ENCODE measurements around the gene NAT16. TPM values are rescaled to one million over a fixed set of nuclear protein-coding genes. Genes with fewer than 3 reads are reported as not detected.
"Not testable (repeated sequence)": the region's sequence is repeated elsewhere in the genome, so short reads cannot be mapped to it uniquely, and the experiment has no call there.

Gene NAT16
- total RNA-seq, 2 experiments from 2014 or later = not detected

DNA sequence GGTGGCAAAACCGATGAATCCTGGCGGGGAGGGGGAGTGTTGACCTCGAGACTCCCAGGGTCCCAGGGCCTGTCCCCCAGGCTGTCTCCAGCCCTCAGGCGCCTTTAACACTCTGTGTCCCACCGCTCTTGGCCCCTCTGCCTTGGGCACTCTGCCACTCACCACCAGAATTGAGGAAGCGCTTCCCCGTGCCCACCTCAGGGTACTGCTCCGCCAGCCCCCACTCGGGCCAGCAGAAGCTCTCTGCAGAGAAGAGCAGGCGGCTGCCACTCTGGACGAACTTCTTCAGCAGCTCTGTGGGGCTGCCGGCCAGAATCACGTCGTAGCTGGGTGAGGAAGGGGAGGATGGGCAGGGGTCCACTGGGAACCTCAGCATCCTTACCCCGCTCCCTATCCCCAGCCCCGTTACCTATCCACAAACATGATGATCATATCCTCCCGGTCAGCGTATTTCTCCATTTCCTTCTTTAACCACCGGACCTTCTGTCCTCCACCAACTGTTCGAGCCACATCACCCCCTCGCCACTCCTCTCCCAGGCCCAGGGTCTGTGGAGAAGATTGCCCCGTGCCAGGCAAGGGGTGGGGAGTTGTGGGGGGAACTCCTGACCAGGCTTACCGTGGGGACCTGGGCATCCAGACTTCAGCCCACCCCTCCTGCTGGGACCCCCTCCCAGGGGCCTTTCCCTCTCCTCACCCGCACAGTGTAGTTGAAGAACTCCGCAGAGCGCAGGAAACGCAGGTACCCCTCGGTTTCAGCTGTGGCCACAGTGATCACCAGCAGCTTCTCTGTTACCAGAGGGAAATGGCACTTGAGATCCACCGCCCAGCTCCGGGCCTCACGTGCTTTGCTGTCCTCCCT is 36.1 kb upstream of the NAT16 start:
- Mint-ChIP-seq H3K36me3 (ENCODE audit: low read depth) (peaks cover 20% of the 10 kb centered on the region), H3K27me3 (ENCODE audit: low read depth) (no peaks in the 10 kb centered on the region), H3K27ac (peak overlapping the region; percentile 82), H3K9me3 (ENCODE audit: insufficient read depth) (no peaks in the 10 kb centered on the region), H3K4me3 (peak overlapping the region; percentile 96), H3K4me1 (ENCODE audit: low read depth) (peaks cover 27% of the 10 kb centered on the region)
- DNase-seq (no peak), ATAC-seq (no peak)
- ChIA-PET CTCF (interaction anchor here (0.6 to 5.0 kb wide), 9 partner anchors 16 to 510 kb away, joined by 3 to 64 read pairs (median 8); partner anchors contain the start of genes FIS1 and POP7), POLR2A (interaction anchor here (2.4 kb wide), 1 partner anchor 28 kb away, joined by 20 read pairs; the partner anchor contains the start of gene FIS1)

DNA sequence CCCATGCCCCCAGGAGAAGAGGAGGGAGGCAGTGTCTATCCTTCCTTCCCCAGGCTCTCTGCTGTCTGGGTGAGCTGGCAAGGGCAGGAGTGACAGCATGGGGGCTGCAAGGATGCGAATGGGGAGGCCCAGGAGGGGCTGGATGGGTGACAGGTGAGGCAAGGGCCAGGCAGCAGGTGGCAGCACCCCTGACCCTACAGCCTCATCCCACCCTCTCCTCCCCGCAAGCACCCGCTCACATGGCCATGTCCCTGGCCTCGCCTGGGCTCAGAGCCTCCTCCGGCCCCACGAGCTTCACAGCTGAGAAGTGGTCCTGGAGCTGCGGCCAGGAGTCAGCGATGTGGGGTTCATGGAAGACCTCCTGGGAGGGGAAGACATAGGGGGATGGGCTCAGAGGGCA is 31.9 kb upstream of the NAT16 start:
- no peak overlapping the region for H3K27ac Mint-ChIP-seq
- DNase-seq (no peak), ATAC-seq (peak; percentile 5)
- H3K36me3 Mint-ChIP-seq (ENCODE audit: low read depth) = peaks cover 28% of the 10 kb centered on the region
- no peaks in the 10 kb centered on the region for H3K27me3 Mint-ChIP-seq (ENCODE audit: low read depth)
- H3K4me3 Mint-ChIP-seq = no peak overlapping the region
- peaks cover 12% of the 10 kb centered on the region for H3K4me1 Mint-ChIP-seq (ENCODE audit: low read depth)
- POLR2A ChIA-PET = no interaction called here
- H3K9me3 Mint-ChIP-seq (ENCODE audit: insufficient read depth) = no peaks in the 10 kb centered on the region
- CTCF ChIA-PET = no interaction called here

DNA sequence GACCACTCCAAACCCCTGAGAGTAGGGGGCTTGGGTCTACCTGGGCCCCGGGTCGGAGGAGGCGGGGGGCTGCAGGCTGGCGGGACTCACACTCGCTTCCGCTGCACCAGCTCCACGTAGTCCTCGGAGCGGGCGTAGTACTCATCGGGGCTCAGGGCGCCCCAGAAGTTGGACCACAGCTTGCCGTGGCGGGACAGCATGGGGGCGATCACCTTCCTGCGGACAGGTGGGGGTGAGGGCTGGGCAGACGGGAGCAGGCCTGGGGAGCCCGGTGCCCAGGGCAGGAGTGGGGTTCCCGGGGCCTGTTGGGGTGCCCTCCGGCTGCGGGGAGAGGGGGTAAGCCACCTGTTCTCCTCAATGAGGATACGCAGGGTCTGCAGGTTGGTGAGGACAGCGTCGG is 31.4 kb upstream of the NAT16 start:
- POLR2A ChIA-PET = no interaction called here

DNA sequence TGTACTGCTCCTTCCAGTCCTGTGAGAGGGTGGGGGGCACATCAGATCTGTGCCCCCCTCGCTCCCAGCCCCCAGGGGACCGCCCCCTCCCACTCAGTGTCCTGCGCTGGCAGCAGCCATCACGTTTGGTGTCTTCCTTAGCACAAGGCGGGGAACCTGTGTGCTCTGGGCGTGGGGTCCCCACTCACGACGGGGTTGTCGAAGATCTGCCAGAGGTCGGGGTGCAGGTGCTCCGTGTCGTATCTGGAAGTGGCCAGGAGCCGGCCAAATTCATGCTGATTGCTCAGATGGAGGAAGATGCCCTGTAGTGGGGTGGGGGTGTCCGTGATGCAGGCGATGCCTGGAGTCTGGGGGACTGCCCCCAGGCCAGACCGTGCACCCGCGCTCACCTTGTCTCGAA is 30.1 kb upstream of the NAT16 start:
- POLR2A ChIA-PET = interaction anchor here (0.6 kb wide), 1 partner anchor 34 kb away, joined by 3 read pairs; no protein-coding TSS in a partner anchor
- ATAC-seq = no peak
- CTCF ChIA-PET = interaction anchor here (0.9 to 1.6 kb wide), 2 partner anchors 17 to 72 kb away, joined by 3 to 8 read pairs; no protein-coding TSS in a partner anchor
- no peak for DNase-seq
- Mint-ChIP-seq H3K27me3 (ENCODE audit: low read depth) (no peaks in the 10 kb centered on the region), H3K4me3 (no peak overlapping the region), H3K4me1 (ENCODE audit: low read depth) (no peaks in the 10 kb centered on the region), H3K27ac (no peak overlapping the region), H3K9me3 (ENCODE audit: insufficient read depth) (no peaks in the 10 kb centered on the region), H3K36me3 (ENCODE audit: low read depth) (peaks cover 14% of the 10 kb centered on the region)

More for the DNA sequence above, 31.4 kb upstream of the NAT16 start:
- H3K4me3 Mint-ChIP-seq = no peak overlapping the region
- peaks cover 9% of the 10 kb centered on the region for H3K4me1 Mint-ChIP-seq (ENCODE audit: low read depth)
- peaks cover 25% of the 10 kb centered on the region for H3K36me3 Mint-ChIP-seq (ENCODE audit: low read depth)
- no peaks in the 10 kb centered on the region for H3K9me3 Mint-ChIP-seq (ENCODE audit: insufficient read depth)
- CTCF ChIA-PET = interaction anchor here (1.6 kb wide), 1 partner anchor 19 kb away, joined by 8 read pairs; no protein-coding TSS in a partner anchor
- no peaks in the 10 kb centered on the region for H3K27me3 Mint-ChIP-seq (ENCODE audit: low read depth)
- DNase-seq (no peak), ATAC-seq (no peak)
- no peak overlapping the region for H3K27ac Mint-ChIP-seq

DNA sequence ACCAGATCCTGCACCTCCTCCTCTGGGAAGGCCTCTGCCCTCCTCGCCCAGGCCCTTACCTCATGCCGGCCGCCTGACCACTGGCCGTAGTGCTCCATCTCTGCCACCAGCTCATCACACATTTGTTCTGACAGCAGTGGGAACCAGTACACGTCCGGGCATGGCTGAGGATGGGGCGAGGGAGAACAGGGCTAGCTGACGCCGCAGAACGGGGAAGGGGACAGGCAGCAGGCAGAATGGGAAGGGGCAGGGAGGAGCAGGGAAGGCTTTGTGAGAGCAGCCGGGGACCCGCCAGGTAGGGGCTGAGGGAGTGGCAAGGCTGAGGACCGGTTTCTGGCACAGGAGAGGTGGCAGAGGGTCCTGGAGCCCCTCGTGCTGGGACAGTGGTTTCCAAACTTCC is 28.7 kb upstream of the NAT16 start:
- POLR2A ChIA-PET = no interaction called here

DNA sequence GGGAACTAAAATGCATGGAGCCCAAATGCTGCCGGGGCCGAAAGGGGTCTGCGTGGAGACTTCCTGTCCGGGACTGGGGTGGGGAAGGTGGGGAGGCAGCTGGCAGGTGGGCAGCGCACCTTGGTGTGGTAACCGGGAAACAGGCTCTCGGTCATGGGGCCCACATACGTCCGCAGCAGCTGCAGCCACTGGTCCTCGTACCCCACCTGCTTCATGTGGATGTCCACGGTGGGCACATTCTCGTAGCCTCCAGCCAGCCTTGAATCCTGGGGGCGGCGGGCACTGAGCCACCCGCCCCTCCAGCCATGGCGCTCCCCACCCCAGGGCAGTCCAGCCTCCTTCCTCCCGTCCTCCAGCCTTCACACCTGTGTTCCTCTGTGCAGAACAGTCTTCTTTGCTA is 27.4 kb upstream of the NAT16 start:
- H3K27ac Mint-ChIP-seq = no peak overlapping the region
- ChIA-PET CTCF (interaction anchor here (1.0 to 1.6 kb wide), 3 partner anchors 10 to 75 kb away, joined by 3 to 4 read pairs (median 4); partner anchors contain the start of genes PLOD3 and ZNHIT1), POLR2A (no interaction called here)

More for the DNA sequence above, 28.7 kb upstream of the NAT16 start:
- Mint-ChIP-seq H3K4me3 (no peak overlapping the region), H3K9me3 (ENCODE audit: insufficient read depth) (no peaks in the 10 kb centered on the region), H3K4me1 (ENCODE audit: low read depth) (peaks cover 4% of the 10 kb centered on the region), H3K36me3 (ENCODE audit: low read depth) (peaks cover 9% of the 10 kb centered on the region), H3K27me3 (ENCODE audit: low read depth) (peaks cover 5% of the 10 kb centered on the region), H3K27ac (no peak overlapping the region)
- DNase-seq = no peak
- CTCF ChIA-PET = interaction anchor here (1.6 kb wide), 1 partner anchor 9 kb away, joined by 4 read pairs; the partner anchor contains the start of genes PLOD3 and ZNHIT1
- ATAC-seq = no peak

DNA sequence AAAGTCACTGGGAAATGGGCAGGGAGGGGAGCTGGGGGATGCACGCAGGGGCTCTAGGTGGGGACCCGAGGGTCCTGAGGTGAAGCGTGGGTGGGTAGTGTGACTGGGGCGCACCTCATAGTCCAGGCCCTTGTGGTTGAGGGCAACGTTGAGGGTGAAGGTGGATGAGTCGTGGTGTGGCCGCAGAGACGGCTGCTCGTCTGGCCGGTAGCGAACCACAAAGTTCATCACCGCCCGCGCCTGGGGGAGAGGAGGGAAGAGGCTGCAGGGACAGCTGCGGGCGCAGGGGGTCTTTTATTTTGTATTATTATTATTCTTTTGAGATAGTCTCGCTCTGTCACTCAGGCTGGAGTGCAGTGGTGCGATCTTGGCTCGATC is 26.6 kb upstream of the NAT16 start:
- H3K27me3 Mint-ChIP-seq (ENCODE audit: low read depth) = peaks cover 15% of the 10 kb centered on the region
- ChIA-PET CTCF (interaction anchor here (2.1 kb wide), 1 partner anchor 14 kb away, joined by 5 read pairs; no protein-coding TSS in a partner anchor), POLR2A (no interaction called here)
- H3K4me3 Mint-ChIP-seq = no peak overlapping the region
- no peak overlapping the region for H3K27ac Mint-ChIP-seq
- H3K36me3 Mint-ChIP-seq (ENCODE audit: low read depth) = peaks cover 8% of the 10 kb centered on the region
- H3K9me3 Mint-ChIP-seq (ENCODE audit: insufficient read depth) = no peaks in the 10 kb centered on the region
- no peak for DNase-seq
- peaks cover 4% of the 10 kb centered on the region for H3K4me1 Mint-ChIP-seq (ENCODE audit: low read depth)
- ATAC-seq = no peak

More for the DNA sequence above, 27.4 kb upstream of the NAT16 start:
- DNase-seq (no peak), ATAC-seq (no peak)
- Mint-ChIP-seq H3K27me3 (ENCODE audit: low read depth) (peaks cover 13% of the 10 kb centered on the region), H3K36me3 (ENCODE audit: low read depth) (peaks cover 9% of the 10 kb centered on the region), H3K9me3 (ENCODE audit: insufficient read depth) (no peaks in the 10 kb centered on the region), H3K4me1 (ENCODE audit: low read depth) (peaks cover 4% of the 10 kb centered on the region), H3K4me3 (no peak overlapping the region)

DNA sequence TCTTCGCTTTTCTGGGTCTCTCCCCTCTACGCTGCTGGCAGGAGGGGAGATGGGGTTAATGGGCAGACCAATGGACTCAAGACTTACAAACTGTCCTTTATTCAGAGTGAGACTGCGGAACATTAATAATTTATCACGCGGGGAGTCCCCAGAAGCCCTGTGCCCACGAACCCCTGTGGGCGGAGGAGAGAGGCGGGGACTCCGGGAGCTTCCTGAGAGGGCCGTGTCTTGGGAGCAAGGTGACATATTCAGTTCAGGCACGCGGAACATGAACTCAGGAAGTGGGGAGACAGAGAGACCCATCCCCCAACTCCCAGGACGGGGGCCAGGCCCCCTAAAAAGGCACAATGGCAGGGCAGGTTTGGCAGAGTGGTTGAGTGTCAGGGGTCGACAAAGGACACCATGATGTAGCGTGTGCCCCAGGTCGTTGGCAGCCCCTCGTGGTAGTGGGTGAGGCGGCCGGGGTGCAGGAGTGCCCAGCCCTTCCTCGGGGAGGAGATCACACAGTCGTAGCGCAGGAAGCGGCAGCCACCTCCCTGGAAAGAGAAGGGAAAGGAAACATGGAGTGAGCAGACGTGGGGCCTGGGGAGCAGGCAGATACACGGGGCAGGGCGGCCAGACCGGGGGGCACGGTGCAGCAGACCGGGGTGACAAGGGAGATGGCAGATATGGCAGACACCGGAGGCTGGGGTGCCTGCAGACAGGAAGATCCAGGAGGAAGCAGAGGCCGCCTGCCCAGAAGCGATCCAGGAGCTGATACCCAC is 26.0 kb upstream of the NAT16 start:
- H3K4me3 Mint-ChIP-seq = no peak overlapping the region
- CTCF ChIA-PET = interaction anchor here (0.9 to 2.1 kb wide), 3 partner anchors 11 to 77 kb away, joined by 3 to 5 read pairs (median 4); partner anchors contain the start of genes PLOD3 and ZNHIT1
- no peaks in the 10 kb centered on the region for H3K9me3 Mint-ChIP-seq (ENCODE audit: insufficient read depth)
- DNase-seq (no peak), ATAC-seq (no peak)
- H3K4me1 Mint-ChIP-seq (ENCODE audit: low read depth) = peaks cover 5% of the 10 kb centered on the region
- H3K27me3 Mint-ChIP-seq (ENCODE audit: low read depth) = peaks cover 19% of the 10 kb centered on the region
- POLR2A ChIA-PET = no interaction called here
- H3K27ac Mint-ChIP-seq = no peak overlapping the region
- peaks cover 8% of the 10 kb centered on the region for H3K36me3 Mint-ChIP-seq (ENCODE audit: low read depth)

DNA sequence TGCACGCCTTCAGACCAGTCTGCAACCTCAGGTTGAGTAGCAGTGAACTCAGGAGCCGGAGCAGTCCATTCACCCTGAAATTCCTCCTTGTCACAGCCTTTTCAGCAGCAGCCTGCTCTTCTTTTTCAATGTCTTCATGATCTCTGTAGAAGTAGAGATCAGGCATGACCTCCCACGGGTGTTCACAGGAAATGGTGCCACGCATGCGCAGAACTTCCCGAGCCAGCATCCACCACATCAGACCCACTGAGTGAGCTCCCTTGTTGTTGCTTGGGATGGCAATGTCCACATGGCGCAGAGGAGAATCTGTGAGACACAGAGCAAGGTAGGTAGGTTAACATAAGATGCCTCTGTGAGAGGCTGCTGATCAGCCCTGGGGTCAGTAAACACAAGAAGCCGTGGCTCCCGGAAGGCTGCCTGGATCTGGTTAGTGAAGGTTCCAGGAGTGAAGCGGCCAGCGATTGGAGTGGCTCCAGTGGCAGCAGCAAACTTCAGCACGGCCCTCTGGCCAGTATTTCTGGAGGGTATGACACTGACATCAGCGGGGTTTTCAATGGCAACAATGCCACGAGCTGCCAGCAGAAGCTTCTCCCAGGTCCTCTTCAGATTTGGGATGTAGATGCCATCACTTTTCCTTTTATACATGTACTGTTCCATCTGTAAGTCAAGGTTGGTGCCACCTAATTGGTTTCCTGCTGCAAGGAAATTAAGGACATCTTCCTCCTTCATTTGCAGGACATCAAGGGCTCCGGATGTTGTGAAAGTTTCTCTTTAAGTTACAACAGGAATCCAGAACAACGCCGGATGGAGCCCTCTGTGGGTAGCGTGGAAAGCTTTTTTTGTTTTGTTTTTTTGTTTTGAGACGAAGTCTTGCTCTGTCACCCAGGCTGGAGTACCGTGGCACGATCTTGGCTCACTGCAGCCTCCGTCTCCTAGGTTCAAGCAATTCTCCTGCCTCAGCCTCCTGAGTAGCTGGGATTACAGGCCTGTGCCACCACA is 23.9 kb upstream of the NAT16 start:
- ATAC-seq; DNase-seq; H3K9me3 Mint-ChIP-seq (ENCODE audit: insufficient read depth); H3K36me3 Mint-ChIP-seq (ENCODE audit: low read depth): not testable (repeated sequence)
- POLR2A ChIA-PET = interaction anchor here (0.7 to 1.5 kb wide), 2 partner anchors 14 kb away, joined by 3 read pairs; partner anchors contain the start of gene ZNHIT1
- Mint-ChIP-seq H3K27me3 (ENCODE audit: low read depth) (peaks cover 32% of the 10 kb centered on the region), H3K27ac (peak overlapping the region; percentile 75), H3K4me3 (peak overlapping the region; percentile 16), H3K4me1 (ENCODE audit: low read depth) (peaks cover 10% of the 10 kb centered on the region)
- CTCF ChIA-PET = interaction anchor here (0.7 to 3.4 kb wide), 4 partner anchors 12 to 78 kb away, joined by 3 to 21 read pairs (median 4); no protein-coding TSS in a partner anchor

DNA sequence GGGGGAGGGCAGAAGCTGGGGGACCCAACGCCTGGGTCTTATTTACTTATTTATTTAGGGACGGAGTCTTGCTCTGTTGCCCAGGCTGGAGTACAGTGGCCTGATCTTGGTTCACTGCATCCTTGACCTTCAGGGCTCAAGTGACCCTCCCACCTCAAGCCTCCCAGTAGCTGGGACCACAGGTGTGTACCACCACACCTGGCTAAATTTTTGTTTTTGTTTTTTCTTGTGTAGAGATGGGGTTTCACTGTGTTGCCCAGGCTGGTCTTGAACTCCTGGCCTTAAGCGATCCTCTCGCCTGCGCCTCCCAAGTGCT is 22.5 kb upstream of the NAT16 start:
- ATAC-seq = no peak
- H3K4me3 Mint-ChIP-seq = no peak overlapping the region
- H3K27ac Mint-ChIP-seq = no peak overlapping the region
- no peaks in the 10 kb centered on the region for H3K36me3 Mint-ChIP-seq (ENCODE audit: low read depth)
- no peaks in the 10 kb centered on the region for H3K9me3 Mint-ChIP-seq (ENCODE audit: insufficient read depth)
- no peak for DNase-seq
- H3K4me1 Mint-ChIP-seq (ENCODE audit: low read depth) = peaks cover 10% of the 10 kb centered on the region
- ChIA-PET POLR2A (interaction anchor here (1.5 kb wide), 1 partner anchor 15 kb away, joined by 3 read pairs; the partner anchor contains the start of gene ZNHIT1), CTCF (interaction anchor here (0.6 to 3.4 kb wide), 4 partner anchors 11 to 89 kb away, joined by 3 to 21 read pairs (median 6); partner anchors contain the start of genes PLOD3 and ZNHIT1)
- H3K27me3 Mint-ChIP-seq (ENCODE audit: low read depth) = peaks cover 32% of the 10 kb centered on the region

All from activated CD8-positive, alpha-beta T cell treated with anti-CD3 and anti-CD28 coated beads, Interleukin-2, amount 10 ng/mL, durations not matched to agents 7 days and 5 days (primary cell).